H1 (cell line): ENCODE results near the gene RHOBTB1.

Experiments used
- CTCF ChIP-seq, 3 experiments: IDR thresholded peaks; 1 replicate in 2 of 3; 2 replicates in 1 of 3; pipeline versions ENCODE4 v1.5.1 to v1.6.1; 2011; ENCODE audit warnings: low read length in 3 of 3, mild to moderate bottlenecking in 3 of 3, inconsistent platforms in 2 of 3, low read depth in 1 of 3, moderate library complexity in 1 of 3; ENCODE audit not compliant: insufficient read depth in 1 of 3; ENCODE audit errors: control extremely low read depth in 1 of 3
- YY1 ChIP-seq: IDR thresholded peaks from 2 replicates; pipeline ENCODE4 v1.6.1; 2011; ENCODE audit warnings: low read depth, mild to moderate bottlenecking, low read length

GRCh38 chr10:60975716-60976115, 31.7 kb upstream of the RHOBTB1 start:
- no peak for TF ChIP-seq CTCF (IDR thresholded peaks at IDR 0.05; ENCODE audit: control extremely low read depth in 1 of 3, insufficient read depth in 1 of 3, low read depth in 1 of 3, low read length in 3 of 3)
- no peak for TF ChIP-seq YY1
